Nephron progenitor cell (in vitro differentiated cells): ENCODE measurements around the gene ZNF700.
"Not testable (repeated sequence)": the region's sequence is repeated elsewhere in the genome, so short reads cannot be mapped to it uniquely, and the experiment has no call there.

Source experiments
- DNase-seq: peaks from one replicate; pipeline ENCODE4 v3.0.0; 2021
- H3K27ac Mint-ChIP-seq: 2 replicates; pipeline ENCODE4 v1.8.0; 2021; ENCODE audit warnings: mild to moderate bottlenecking, moderate library complexity, mixed read lengths
- H3K27me3 Mint-ChIP-seq: 2 replicates; pipeline ENCODE4 v1.8.0; 2021; ENCODE audit warnings: mild to moderate bottlenecking, low read depth, mixed read lengths; ENCODE audit not compliant: poor library complexity
- H3K36me3 Mint-ChIP-seq: 2 replicates; pipeline ENCODE4 v1.8.0; 2021; ENCODE audit warnings: low read depth, mixed read lengths
- H3K4me1 Mint-ChIP-seq: 2 replicates; pipeline ENCODE4 v1.8.0; 2021; ENCODE audit warnings: mixed read lengths
- H3K4me3 Mint-ChIP-seq: 2 replicates; pipeline ENCODE4 v1.8.0; 2021; ENCODE audit warnings: mild to moderate bottlenecking, moderate library complexity, mixed read lengths
- H3K9me3 Mint-ChIP-seq: 2 replicates; pipeline ENCODE4 v1.8.0; 2021; ENCODE audit warnings: mild to moderate bottlenecking, moderate library complexity, mixed read lengths
- TF ChIP-seq, protein P1 (sequence below): fragments of 200-600 bp; sonication (generic); IDR thresholded peaks from 2 replicates; pipeline ENCODE4 v1.5.0; 2021; ENCODE audit warnings: antibody characterized with exemption

Gene ZNF700

DNA sequence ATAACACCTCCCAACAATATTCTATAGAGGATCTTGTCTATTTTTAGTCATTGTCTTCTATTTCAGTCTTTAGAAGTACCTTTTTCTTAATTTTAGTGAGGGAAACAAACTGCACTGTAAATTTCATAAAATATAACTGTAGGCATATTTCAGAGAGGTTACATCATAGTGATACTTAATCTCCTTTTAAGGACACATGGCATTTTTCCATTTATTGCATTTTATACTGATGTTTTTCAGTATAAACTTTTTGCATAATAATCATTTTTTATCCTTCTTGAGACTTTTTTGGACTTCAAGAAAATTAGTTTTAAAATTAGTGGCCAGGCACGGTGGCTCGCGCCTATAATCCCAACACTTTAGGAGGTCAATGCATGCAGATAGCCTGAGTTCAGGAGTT lies 6.6 kb downstream of the ZNF700 start:
- Mint-ChIP-seq H3K9me3 (peaks cover 97% of the 10 kb centered on the region), H3K27me3 (peaks cover 3% of the 10 kb centered on the region), H3K4me3 (no peak overlapping the region), H3K4me1 (peaks cover 3% of the 10 kb centered on the region), H3K36me3 (peaks cover 98% of the 10 kb centered on the region), H3K27ac (no peak overlapping the region)
- DNase-seq, result no peak
- TF ChIP-seq, protein P1, sequence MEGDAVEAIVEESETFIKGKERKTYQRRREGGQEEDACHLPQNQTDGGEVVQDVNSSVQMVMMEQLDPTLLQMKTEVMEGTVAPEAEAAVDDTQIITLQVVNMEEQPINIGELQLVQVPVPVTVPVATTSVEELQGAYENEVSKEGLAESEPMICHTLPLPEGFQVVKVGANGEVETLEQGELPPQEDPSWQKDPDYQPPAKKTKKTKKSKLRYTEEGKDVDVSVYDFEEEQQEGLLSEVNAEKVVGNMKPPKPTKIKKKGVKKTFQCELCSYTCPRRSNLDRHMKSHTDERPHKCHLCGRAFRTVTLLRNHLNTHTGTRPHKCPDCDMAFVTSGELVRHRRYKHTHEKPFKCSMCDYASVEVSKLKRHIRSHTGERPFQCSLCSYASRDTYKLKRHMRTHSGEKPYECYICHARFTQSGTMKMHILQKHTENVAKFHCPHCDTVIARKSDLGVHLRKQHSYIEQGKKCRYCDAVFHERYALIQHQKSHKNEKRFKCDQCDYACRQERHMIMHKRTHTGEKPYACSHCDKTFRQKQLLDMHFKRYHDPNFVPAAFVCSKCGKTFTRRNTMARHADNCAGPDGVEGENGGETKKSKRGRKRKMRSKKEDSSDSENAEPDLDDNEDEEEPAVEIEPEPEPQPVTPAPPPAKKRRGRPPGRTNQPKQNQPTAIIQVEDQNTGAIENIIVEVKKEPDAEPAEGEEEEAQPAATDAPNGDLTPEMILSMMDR, result no peak

DNA sequence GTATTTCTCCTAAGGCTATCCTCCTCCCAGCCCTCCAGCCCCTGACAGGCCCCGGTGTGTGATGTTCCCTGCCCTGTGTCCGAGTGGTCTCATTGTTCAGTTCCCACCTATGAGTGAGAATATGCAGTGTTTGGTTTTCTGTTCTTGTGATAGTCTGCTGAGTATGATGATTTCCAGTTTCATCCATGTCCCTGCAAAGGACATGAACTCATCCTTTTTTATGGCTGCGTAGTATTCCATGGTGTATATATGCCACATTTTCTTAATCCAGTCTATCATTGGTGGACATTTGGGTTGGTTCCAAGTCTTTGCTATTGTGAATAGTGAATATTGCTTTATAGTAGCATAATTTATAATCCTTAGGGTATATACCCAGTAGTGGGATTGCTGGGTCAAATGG lies 10.9 kb downstream of the ZNF700 start:
- not testable (repeated sequence) for H3K4me3 Mint-ChIP-seq, H3K27ac Mint-ChIP-seq, H3K4me1 Mint-ChIP-seq, H3K27me3 Mint-ChIP-seq, DNase-seq
- H3K36me3 Mint-ChIP-seq, result peaks cover 95% of the 10 kb centered on the region
- H3K9me3 Mint-ChIP-seq, result peaks cover 96% of the 10 kb centered on the region

DNA sequence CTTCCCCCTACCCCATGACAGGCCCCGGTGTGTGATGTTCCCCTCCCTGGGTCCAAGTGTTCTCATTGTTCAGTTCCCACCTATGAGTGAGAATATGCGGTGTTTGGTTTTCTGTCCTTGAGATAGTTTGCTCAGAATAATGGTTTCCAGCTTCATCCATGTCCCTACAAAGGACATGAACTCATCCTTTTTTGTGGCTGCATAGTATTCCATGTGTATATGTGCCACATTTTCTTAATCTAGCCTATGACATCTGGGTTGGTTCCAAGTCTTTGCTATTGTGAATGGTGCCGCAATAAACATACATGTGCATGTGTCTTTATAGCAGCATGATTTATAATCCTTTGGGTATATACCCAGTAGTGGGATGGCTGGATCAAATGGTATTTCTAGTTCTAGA lies 13.5 kb downstream of the ZNF700 start:
- not testable (repeated sequence) for H3K4me3 Mint-ChIP-seq, H3K4me1 Mint-ChIP-seq, H3K27ac Mint-ChIP-seq, H3K27me3 Mint-ChIP-seq, DNase-seq
- Mint-ChIP-seq H3K9me3 (peaks cover 93% of the 10 kb centered on the region), H3K36me3 (peaks cover 92% of the 10 kb centered on the region)

DNA sequence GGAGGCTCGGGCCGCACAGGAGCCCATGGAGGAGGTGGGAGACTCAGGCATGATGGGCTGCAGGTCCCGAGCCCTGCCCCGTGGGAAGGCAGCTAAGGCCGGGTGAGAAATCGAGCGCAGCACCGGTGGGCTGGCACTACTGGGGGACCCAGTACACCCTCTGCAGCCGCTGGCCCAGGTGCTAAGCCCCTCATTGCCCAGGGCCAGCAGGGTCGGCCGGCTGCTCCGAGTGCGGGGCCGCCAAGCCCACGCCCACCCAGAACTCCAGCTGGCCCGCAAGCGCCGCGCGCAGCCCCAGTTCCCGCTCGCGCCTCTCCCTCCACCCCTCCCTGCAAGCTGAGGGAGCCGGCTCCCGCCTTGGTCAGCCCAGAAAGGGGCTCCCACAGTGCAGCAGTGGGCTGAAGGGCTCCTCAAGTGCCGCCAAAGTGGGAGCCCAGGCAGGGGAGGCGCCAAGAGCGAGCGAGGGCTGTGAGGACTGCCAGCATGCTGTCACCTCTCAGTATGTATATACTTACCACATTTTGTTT lies 16.5 kb downstream of the ZNF700 start:
- H3K4me1 Mint-ChIP-seq, H3K27ac Mint-ChIP-seq, H3K4me3 Mint-ChIP-seq, H3K27me3 Mint-ChIP-seq, DNase-seq: not testable (repeated sequence)
- Mint-ChIP-seq H3K36me3 (peaks cover 93% of the 10 kb centered on the region), H3K9me3 (peaks cover 94% of the 10 kb centered on the region)

DNA sequence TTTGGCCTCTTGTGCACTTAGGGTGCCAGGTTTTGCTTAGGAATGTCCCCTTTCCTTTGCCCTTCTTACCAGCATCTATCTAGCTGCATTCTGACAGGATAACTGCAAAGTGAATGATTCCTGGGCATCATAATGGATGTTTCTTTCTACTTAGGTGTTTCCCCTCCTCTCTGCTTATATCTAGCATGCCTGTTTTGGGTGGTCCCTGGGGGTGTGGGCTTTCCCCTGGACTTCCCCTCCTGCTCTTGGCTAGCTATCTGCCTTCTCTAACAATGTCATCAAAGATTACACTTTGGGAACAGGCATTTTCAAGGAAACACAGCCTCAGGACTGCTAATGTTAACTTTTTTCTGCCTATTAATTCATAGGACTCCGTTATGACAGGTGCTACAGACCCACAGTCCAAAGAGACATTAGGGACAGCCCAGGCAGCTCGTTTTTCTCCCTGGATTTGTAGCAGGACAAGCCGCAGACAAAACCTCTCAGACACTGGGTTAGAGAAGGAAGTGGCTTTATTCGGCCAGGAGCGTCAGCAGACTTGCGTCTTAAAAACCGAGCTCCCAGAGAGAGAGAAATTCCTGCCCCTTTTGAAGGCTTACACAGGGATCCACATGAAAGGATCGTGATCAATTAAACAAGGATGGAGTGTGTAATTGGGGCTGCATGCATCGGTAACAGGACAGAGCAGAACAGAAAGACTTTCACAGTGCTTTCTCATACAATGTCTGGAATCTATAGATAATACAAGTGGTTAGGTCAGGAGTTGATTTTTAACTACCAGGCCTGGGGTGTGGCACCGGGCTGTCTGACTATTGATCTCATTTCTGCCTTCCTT lies 17.3 kb downstream of the ZNF700 start:
- Mint-ChIP-seq H3K27ac (no peak overlapping the region), H3K9me3 (peaks cover 94% of the 10 kb centered on the region), H3K27me3 (no peaks in the 10 kb centered on the region), H3K36me3 (peaks cover 93% of the 10 kb centered on the region), H3K4me1 (no peaks in the 10 kb centered on the region), H3K4me3 (no peak overlapping the region)
- no peak for DNase-seq
- TF ChIP-seq, protein P1, result no peak

DNA sequence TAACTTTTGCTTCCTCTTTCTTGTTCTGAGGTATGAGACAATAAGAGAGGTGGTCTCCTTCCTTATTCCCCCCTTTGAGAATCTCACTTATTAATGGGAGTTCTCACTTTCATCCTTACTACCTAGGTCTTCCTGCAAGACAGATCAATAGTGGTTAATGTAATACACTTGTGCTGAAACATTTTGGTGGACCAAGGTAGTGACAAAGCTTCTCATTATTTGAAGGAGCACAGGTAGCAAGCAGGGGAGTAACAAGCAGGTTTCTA lies 17.9 kb downstream of the ZNF700 start:
- Mint-ChIP-seq H3K4me3 (no peak overlapping the region), H3K4me1 (no peaks in the 10 kb centered on the region)

DNA sequence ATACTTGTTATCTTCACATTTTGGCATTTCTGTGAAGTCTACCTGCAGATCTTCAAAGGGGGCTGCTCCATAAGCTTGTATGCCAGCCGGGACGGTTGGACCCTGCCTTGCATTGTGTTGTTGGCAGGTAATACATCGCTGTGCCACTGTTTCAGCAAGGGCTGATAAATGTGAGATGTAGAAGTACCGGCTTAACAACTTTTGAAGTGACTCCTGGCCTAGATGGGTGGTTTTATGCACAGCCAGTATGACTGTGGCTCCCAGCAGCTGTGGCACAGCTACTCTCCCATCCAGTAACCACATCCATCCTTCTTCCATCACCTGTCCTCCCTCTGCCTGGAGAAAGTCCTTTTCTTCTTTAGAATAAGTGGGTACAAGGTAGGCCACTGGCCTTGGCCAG lies 19.7 kb downstream of the ZNF700 start:
- Mint-ChIP-seq H3K4me1 (no peaks in the 10 kb centered on the region), H3K9me3 (peaks cover 97% of the 10 kb centered on the region), H3K4me3 (no peak overlapping the region), H3K27me3 (peaks cover 5% of the 10 kb centered on the region), H3K36me3 (peaks cover 97% of the 10 kb centered on the region), H3K27ac (no peak overlapping the region)
- TF ChIP-seq, protein P1, result no peak
- DNase-seq, result no peak

More for the DNA sequence above, 17.9 kb downstream of the ZNF700 start:
- Mint-ChIP-seq H3K27me3 (peaks cover 2% of the 10 kb centered on the region), H3K27ac (no peak overlapping the region), H3K36me3 (peaks cover 93% of the 10 kb centered on the region), H3K9me3 (peaks cover 94% of the 10 kb centered on the region)
- TF ChIP-seq, protein P1, result no peak
- no peak for DNase-seq
